Hematopoietic multipotent progenitor cell treated with erythropoietin and hydrocortisone succinate and interleukin-3 and kit ligand, for 6 days (in vitro differentiated cells): ENCODE results near the gene GPR18.

Source experiments
- DNase-seq: peaks from one replicate; pipeline ENCODE4 v3.0.0-alpha.2; 2015

Gene GPR18

DNA sequence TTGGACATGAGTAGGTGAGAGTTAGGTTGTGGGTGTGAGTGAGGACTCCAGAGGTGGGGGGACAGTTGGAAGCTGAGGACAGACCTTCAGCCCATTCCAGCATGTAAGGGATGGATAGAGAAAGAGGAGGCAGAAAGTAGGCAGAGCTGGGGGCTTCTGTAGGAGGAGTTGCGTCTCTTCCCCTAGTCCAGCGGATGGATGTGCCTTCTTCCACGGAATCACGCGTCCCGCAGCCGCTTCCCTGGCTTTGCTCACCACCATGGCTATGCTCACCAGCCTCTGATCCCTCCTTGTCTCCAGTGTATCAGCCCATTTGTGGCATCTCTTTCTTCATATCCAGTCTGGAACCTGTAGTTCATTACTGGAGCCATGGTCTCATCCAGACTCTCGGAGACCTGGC lies 52.0 kb downstream of the GPR18 start:
- no peak for DNase-seq

- no peak for DNase-seq
These were observed 52.5 kb downstream of the GPR18 start for GRCh38 chr13:99205621-99206220.
